Right lobe of liver (tissue), 6 donors: Measurements from ENCODE around the gene PKP3. TPM values are rescaled to one million over a fixed set of nuclear protein-coding genes. Genes with fewer than 3 reads are reported as not detected.
A peak's percentile ranks its signal among the peaks of the same experiment; 100 is the strongest.

Source experiments
- ATAC-seq, 4 donors: fragments of 200-7000 bp; cut with Tn5 transposase; one replicate each; pipeline ENCODE4 v1.9.1; 2020; ENCODE audit warnings: mild to moderate bottlenecking in 4 of 4, moderate library complexity in 4 of 4
- DNase-seq, 3 donors: peaks; one replicate each; pipeline ENCODE4 v3.0.0-alpha.2; 2020
- H3K27ac ChIP-seq, 3 donors: fragments of 200-600 bp; one replicate each; pipeline ENCODE4 v1.8.0; 2022
- H3K27me3 ChIP-seq, 2 donors: fragments of 200-600 bp; one replicate each; pipeline ENCODE4 v1.8.0; 2022
- H3K36me3 ChIP-seq, 4 donors: fragments of 200-600 bp; sonication (generic) in 1 of 4; one replicate each; pipeline versions ENCODE4 v1.5.1 to v1.8.0; 2017 to 2022; ENCODE audit warnings: control low read depth in 1 of 4
- H3K4me1 ChIP-seq, 4 donors: fragments of 200-600 bp; sonication (generic) in 1 of 4; one replicate each; pipeline versions ENCODE4 v1.5.1 to v1.8.0; 2017 to 2022; ENCODE audit warnings: control low read depth in 1 of 4
- H3K4me3 ChIP-seq, 3 donors: fragments of 200-600 bp; one replicate each; pipeline ENCODE4 v1.8.0; 2022
- H3K9me3 ChIP-seq, 4 donors: fragments of 200-600 bp; sonication (generic) in 1 of 4; one replicate each; pipeline versions ENCODE4 v1.5.1 to v1.8.0; 2017 to 2022; ENCODE audit warnings: control low read depth in 1 of 4
- POLR2A ChIP-seq: fragments of 450-650 bp; IDR thresholded peaks from one replicate; pipeline ENCODE4 v1.6.1; 2017; ENCODE audit warnings: antibody characterized with exemption, mild to moderate bottlenecking
- WGBS: methylation state at CpG from one replicate; pipeline ENCODE4 v1.1.6; 2018; ENCODE audit warnings: low coverage, low lambda C conversion rate; ENCODE audit not compliant: insufficient coverage; ENCODE audit errors: missing lambda C conversion rate; 5-methylcytosine and 5-hydroxymethylcytosine counted together
- intact Hi-C, 2 donors: fragments of 100-400 bp; cut with DNase I; formaldehyde crosslinking; loops; one replicate each; pipeline versions ENCODE4 v1.11.2 to v1.14.1; 2022
- total RNA-seq, 6 experiments: library from RNA; depleted of rRNA in 2 of 6; stranded (reverse); fragments of >200 nt in 2 of 6; fragmentation: NEBNext Ultra II Directional in 3 of 6; extraction: Animal tissue kit (Norgen Biotek cat#: 25700) in 3 of 6; gene quantifications; one replicate each; pipeline versions ENCODE4 v1.1.0 to v1.2.4, GENCODE V29; 2016 to 2023
- TF ChIP-seq, protein P1 (sequence below), 4 donors: fragments of 200-600 bp in 3 of 4; fragments of 450-650 bp in 1 of 4; IDR thresholded peaks; one replicate each; pipeline versions ENCODE4 v1.5.1 to v1.8.0; 2016 to 2022; ENCODE audit warnings: antibody characterized with exemption in 4 of 4, mild to moderate bottlenecking in 2 of 4
- donor health status: DM: no; HTN: yes; CAD: no.
- donor health status: DM: no; HTN: no; CAD: no.
- donor health status: DM: no; HTN: no; CAD: no.
- donor health status: DM: no; HTN: yes; CAD: no.
- donor health status: DM: no; HTN: yes; CAD: no.

PKP3 gene
- total RNA-seq, 6 experiments from 2014 or later, result 0.43 to 1.5 (median 0.47) TPM; not detected in 3

GRCh38 chr11:355581-356458 is 38.2 kb upstream of the PKP3 start:
- H3K27ac ChIP-seq, result peak overlapping the region; percentile 99 to 100 (median 100)
- H3K9me3 ChIP-seq, result no peaks in the 10 kb centered on the region
- peaks cover 3 to 34% (median 14%) of the 10 kb centered on the region in 4 donors for H3K4me1 ChIP-seq
- WGBS, result 13% methylated on average over 3 of the region's 76 CpGs
- DNase-seq, result peak; percentile 97 to 99 (median 97)
- H3K4me3 ChIP-seq, result peak overlapping the region; percentile 29 to 46 (median 34)
- no peaks in the 10 kb centered on the region for H3K36me3 ChIP-seq
- intact Hi-C loops, result loop anchor here in 1 of 2 donors (5.0 kb wide), 1 partner anchor 144 kb away; no protein-coding TSS in a partner anchor
- peak; percentile 90 for TF ChIP-seq POLR2A
- TF ChIP-seq, protein P1, sequence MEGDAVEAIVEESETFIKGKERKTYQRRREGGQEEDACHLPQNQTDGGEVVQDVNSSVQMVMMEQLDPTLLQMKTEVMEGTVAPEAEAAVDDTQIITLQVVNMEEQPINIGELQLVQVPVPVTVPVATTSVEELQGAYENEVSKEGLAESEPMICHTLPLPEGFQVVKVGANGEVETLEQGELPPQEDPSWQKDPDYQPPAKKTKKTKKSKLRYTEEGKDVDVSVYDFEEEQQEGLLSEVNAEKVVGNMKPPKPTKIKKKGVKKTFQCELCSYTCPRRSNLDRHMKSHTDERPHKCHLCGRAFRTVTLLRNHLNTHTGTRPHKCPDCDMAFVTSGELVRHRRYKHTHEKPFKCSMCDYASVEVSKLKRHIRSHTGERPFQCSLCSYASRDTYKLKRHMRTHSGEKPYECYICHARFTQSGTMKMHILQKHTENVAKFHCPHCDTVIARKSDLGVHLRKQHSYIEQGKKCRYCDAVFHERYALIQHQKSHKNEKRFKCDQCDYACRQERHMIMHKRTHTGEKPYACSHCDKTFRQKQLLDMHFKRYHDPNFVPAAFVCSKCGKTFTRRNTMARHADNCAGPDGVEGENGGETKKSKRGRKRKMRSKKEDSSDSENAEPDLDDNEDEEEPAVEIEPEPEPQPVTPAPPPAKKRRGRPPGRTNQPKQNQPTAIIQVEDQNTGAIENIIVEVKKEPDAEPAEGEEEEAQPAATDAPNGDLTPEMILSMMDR (IDR thresholded peaks at IDR 0.05), result no peak
- peak; percentile 71 to 84 (median 78) for ATAC-seq
- no peaks in the 10 kb centered on the region for H3K27me3 ChIP-seq

GRCh38 chr11:356610-357009 is 37.4 kb upstream of the PKP3 start:
- Histone ChIP-seq H3K27me3 (no peaks in the 10 kb centered on the region), H3K4me1 (peaks cover 3 to 34% (median 14%) of the 10 kb centered on the region in 4 donors), H3K27ac (no peak overlapping the region), H3K9me3 (no peaks in the 10 kb centered on the region), H3K36me3 (no peaks in the 10 kb centered on the region), H3K4me3 (no peak overlapping the region)
- intact Hi-C loops, result loop anchor here in 1 of 2 donors (5.0 kb wide), 1 partner anchor 144 kb away; no protein-coding TSS in a partner anchor
- WGBS, result 68% methylated on average over 5 of the region's 6 CpGs
- DNase-seq (no peak), ATAC-seq (no peak)
- TF ChIP-seq POLR2A, result no peak
- TF ChIP-seq, protein P1 (IDR thresholded peaks at IDR 0.05), result no peak

GRCh38 chr11:357582-357981 is 36.4 kb upstream of the PKP3 start:
- H3K27ac ChIP-seq, result no peak overlapping the region
- no peaks in the 10 kb centered on the region for H3K36me3 ChIP-seq
- H3K4me1 ChIP-seq, result peaks cover 3 to 31% (median 12%) of the 10 kb centered on the region in 4 donors
- intact Hi-C loops, result loop anchor here in 1 of 2 donors (5.0 kb wide), 1 partner anchor 145 kb away; no protein-coding TSS in a partner anchor
- ATAC-seq (no peak), DNase-seq (no peak)
- no peaks in the 10 kb centered on the region for H3K9me3 ChIP-seq
- H3K27me3 ChIP-seq, result no peaks in the 10 kb centered on the region
- no peak overlapping the region for H3K4me3 ChIP-seq
- TF ChIP-seq, protein P1 (IDR thresholded peaks at IDR 0.05), result no peak
- TF ChIP-seq POLR2A, result no peak
- 92% methylated on average over 4 of the region's 4 CpGs for WGBS

DNA sequence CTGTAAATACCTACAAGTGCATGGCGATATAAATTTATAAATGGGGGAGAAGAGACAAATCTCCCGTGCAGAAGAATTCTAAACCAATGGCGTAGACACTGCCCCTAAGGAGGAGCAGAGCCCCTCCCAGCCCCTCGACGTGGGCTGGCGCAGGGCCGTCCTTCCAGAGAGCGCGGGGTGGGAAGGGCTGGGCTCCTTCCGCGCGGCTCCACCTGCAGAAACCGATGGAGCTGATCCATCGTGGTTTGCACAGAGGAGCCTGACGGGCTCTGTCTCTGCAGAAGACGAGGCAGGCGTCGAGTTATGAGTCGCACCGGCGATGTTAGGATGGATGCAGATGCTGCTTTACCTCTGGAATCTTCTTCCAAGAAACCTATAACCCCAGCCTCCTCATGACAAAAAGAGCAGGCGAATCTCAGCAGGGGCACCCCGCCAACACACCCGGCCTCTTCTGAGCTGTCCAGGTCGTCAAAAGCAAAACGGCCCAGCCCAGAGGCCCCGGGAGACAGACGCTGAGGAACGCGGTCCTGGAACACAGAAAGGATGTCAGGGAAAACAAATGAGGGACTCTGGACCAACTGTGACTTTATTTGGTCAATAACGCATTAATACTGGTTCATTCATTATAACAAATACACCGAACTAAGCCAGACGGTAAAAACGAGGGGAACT is 35.7 kb upstream of the PKP3 start:
- Histone ChIP-seq H3K36me3 (no peaks in the 10 kb centered on the region), H3K9me3 (no peaks in the 10 kb centered on the region), H3K4me3 (no peak overlapping the region), H3K27me3 (no peaks in the 10 kb centered on the region), H3K4me1 (peaks cover 0 to 24% (median 8%) of the 10 kb centered on the region in 4 donors), H3K27ac (no peak overlapping the region)
- intact Hi-C loops, result loop anchor here in 1 of 2 donors (5.0 kb wide), 1 partner anchor 146 kb away; no protein-coding TSS in a partner anchor
- ATAC-seq, result no peak
- DNase-seq, result peak in 1 of 3 donors; percentile 16
- 67% methylated on average over 16 of the region's 34 CpGs for WGBS
- no peak for TF ChIP-seq POLR2A
- TF ChIP-seq, protein P1 (IDR thresholded peaks at IDR 0.05), result no peak
